Measurements from ENCODE around the gene ATP6V0B. TPM values are rescaled to one million over a fixed set of nuclear protein-coding genes. Genes with fewer than 3 reads are reported as not detected.

The ATP6V0B gene
- total RNA-seq (2021) (153 and 181 TPM in 2 replicates), Bru-seq, nascent RNA (percentile 79 among the genes with signal in this experiment), BruChase-seq, experiment 1, labeled RNA remaining after a 2-hour chase (percentile 81 among the genes with signal in this experiment), BruChase-seq, experiment 2, labeled RNA remaining after a 6-hour chase (percentile 92 among the genes with signal in this experiment)
- long read RNA-seq, transcript ATP6V0B-201 (7 exons, 944 nt) = minor isoform, 11 of 318 reads
- long read RNA-seq, transcript ATP6V0B-205 (8 exons, 1,298 nt) = major isoform, 278 of 318 reads
- long read RNA-seq, transcript ATP6V0B-213 (7 exons, 1,685 nt) = minor isoform, 8 of 318 reads
- long read RNA-seq, partial matches to known transcripts = 2 of 318 reads
- long read RNA-seq, other reads (novel, unspliced or antisense) = 16 of 318 reads

DNA sequence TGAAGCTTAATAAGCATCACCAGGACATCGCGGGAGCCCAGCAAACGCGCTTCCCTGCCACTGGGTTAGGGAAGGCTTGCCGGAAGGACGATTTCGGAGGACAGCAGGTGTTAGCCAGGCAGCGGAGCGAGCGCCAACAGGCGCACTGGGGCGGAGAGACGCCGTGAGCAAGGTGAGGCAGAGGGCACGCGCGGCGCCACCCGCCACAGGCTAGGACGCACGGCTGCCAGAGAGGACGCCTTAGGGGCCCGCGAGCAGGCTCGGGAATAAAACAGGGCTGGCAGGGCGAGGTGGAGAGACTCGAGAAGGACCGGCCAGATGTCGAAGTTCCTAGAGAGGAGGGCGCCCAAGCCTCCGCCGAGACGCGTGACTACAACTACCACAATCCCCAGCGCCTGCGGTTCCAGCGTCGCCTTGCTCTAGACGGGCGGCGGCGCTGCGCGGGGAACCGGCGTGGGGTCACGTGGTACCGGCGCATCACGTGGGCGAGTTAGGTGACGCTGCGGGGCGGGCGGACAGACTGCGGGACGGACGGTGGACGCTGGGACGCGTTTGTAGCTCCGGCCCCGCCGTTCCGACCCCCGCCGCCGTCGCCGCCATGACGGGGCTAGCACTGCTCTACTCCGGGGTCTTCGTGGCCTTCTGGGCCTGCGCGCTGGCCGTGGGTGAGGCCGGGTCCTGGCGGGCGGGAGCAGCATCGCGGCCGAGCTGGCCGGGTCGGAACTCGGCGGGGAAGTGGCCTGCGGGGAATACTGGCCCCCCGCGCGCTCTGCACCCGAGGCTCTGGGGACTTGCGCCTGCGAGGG, at the start of gene ATP6V0B:
TSS of gene ATP6V0B (plus strand) at position 518 of the 806 bp plus-strand sequence. CDS start at position 599, 81 bp downstream.
- Histone ChIP-seq H3K27ac (ENCODE audit: low read depth, low read length, poor library complexity, severe bottlenecking) (peak within 1 kb of the TSS; percentile 90), H3K4me3 (ENCODE audit: low read depth, low read length, poor library complexity, severe bottlenecking) (peak within 1 kb of the TSS; percentile 88), H3K27me3 (replicated peaks; ENCODE audit: insufficient read depth, low read depth, low read length, poor library complexity) (no peaks in the 10 kb centered on the region), H3K9me3 (ENCODE audit: low read depth, low read length, poor library complexity, severe bottlenecking) (no peaks in the 10 kb centered on the region), H3K36me3 (ENCODE audit: insufficient read depth, low read length, poor library complexity, severe bottlenecking) (peaks cover 18% of the 10 kb centered on the region), H3K4me1 (ENCODE audit: insufficient read depth, low read length, poor library complexity, severe bottlenecking) (peaks cover 27% of the 10 kb centered on the region)
- intact Hi-C loops (cut with micrococcal nuclease; ENCODE audit: unreplicated experiment) = no loop called here
- POLR2A ChIA-PET (ENCODE audit: low non-redundant PET) = no interaction called here
- TF ChIP-seq, protein P1, sequence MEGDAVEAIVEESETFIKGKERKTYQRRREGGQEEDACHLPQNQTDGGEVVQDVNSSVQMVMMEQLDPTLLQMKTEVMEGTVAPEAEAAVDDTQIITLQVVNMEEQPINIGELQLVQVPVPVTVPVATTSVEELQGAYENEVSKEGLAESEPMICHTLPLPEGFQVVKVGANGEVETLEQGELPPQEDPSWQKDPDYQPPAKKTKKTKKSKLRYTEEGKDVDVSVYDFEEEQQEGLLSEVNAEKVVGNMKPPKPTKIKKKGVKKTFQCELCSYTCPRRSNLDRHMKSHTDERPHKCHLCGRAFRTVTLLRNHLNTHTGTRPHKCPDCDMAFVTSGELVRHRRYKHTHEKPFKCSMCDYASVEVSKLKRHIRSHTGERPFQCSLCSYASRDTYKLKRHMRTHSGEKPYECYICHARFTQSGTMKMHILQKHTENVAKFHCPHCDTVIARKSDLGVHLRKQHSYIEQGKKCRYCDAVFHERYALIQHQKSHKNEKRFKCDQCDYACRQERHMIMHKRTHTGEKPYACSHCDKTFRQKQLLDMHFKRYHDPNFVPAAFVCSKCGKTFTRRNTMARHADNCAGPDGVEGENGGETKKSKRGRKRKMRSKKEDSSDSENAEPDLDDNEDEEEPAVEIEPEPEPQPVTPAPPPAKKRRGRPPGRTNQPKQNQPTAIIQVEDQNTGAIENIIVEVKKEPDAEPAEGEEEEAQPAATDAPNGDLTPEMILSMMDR (conservative IDR thresholded peaks at IDR 0.05; ENCODE audit: low read depth, low read length) = no peak; the same call in 1 of the 2 replicates
- BruUV-seq (replicated peaks) = no TSS peak
- DNase-seq (ENCODE audit: low spot score) = peak; percentile 98
- CTCF ChIA-PET = interaction anchor here (0.5 kb wide), 1 partner anchor 14 kb away, joined by 3 read pairs; no protein-coding TSS in a partner anchor

DNA sequence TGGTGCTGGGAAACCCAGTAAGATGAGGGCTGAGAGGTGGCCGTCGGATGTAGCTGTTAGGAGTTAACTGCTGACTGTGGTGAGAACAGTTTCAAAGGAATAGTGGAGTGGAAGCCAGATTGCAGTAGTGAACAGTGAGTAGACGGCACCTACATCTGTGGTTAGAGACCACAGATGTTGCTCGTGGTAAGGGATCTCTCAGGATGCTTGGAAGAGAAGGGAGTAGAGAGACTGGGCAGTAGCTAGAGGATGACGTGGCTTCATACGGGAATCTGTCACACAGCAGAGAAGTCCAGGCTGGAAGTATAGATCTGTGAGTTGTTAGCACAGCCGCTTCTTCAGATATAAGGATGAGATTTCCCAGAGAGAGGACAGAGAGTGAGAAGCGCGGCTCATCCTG, 48.9 kb upstream of the ATP6V0B start:
- Histone ChIP-seq H3K27me3 (replicated peaks; ENCODE audit: insufficient read depth, low read depth, low read length, poor library complexity) (no peaks in the 10 kb centered on the region), H3K4me3 (ENCODE audit: low read depth, low read length, poor library complexity, severe bottlenecking) (no peak overlapping the region), H3K27ac (ENCODE audit: low read depth, low read length, poor library complexity, severe bottlenecking) (no peak overlapping the region), H3K4me1 (ENCODE audit: insufficient read depth, low read length, poor library complexity, severe bottlenecking) (no peaks in the 10 kb centered on the region), H3K36me3 (ENCODE audit: insufficient read depth, low read length, poor library complexity, severe bottlenecking) (peaks cover 3% of the 10 kb centered on the region), H3K9me3 (ENCODE audit: low read depth, low read length, poor library complexity, severe bottlenecking) (no peaks in the 10 kb centered on the region)
- BruUV-seq (replicated peaks) = no TSS peak
- POLR2A ChIA-PET (ENCODE audit: low non-redundant PET) = no interaction called here
- no peak for DNase-seq (ENCODE audit: low spot score)
- intact Hi-C loops (cut with micrococcal nuclease; ENCODE audit: unreplicated experiment) = no loop called here
- no peak for TF ChIP-seq EZH2 (IDR thresholded peaks at IDR 0.05; ENCODE audit: borderline replicate concordance, low read depth, low read length, poor library complexity, severe bottlenecking)
- TF ChIP-seq, protein P1 (conservative IDR thresholded peaks at IDR 0.05; ENCODE audit: low read depth, low read length) = no peak
- CTCF ChIA-PET = no interaction called here

DNA sequence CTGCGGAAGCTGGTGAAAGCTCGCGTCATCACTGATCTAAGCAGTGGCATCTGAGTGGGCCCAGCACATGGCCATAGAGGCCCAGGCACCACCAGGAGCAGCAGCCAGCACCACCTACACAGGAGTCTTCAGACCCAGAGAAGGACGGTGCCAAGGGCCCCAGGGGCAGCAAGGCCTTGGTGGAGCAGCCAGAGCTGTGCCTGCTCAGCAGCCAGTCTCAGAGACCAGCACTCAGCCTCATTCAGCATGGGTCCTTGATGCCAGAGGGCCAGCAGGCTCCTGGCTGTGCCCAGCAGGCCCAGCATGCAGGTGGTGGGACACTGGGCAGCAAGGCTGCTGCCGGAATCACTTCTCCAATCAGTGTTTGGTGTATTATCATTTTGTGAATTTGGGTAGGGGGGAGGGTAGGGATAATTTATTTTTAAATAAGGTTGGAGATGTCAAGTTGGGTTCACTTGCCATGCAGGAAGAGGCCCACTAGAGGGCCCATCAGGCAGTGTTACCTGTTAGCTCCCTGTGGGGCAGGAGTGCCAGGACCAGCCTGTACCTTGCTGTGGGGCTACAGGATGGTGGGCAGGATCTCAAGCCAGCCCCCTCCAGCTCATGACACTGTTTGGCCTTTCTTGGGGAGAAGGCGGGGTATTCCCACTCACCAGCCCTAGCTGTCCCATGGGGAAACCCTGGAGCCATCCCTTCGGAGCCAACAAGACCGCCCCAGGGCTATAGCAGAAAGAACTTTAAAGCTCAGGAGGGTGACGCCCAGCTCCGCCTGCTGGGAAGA, 44.4 kb upstream of the ATP6V0B start:
- CTCF ChIA-PET = interaction anchor here (1.0 to 1.6 kb wide), 3 partner anchors 16 to 167 kb away, joined by 3 to 11 read pairs (median 4); no protein-coding TSS in a partner anchor
- peak; percentile 48 for DNase-seq (ENCODE audit: low spot score)

More for the DNA sequence above, 44.4 kb upstream of the ATP6V0B start:
- Histone ChIP-seq H3K9me3 (ENCODE audit: low read depth, low read length, poor library complexity, severe bottlenecking) (no peaks in the 10 kb centered on the region), H3K27ac (ENCODE audit: low read depth, low read length, poor library complexity, severe bottlenecking) (peak overlapping the region; percentile 13), H3K36me3 (ENCODE audit: insufficient read depth, low read length, poor library complexity, severe bottlenecking) (peaks cover 3% of the 10 kb centered on the region), H3K4me3 (ENCODE audit: low read depth, low read length, poor library complexity, severe bottlenecking) (no peak overlapping the region), H3K27me3 (replicated peaks; ENCODE audit: insufficient read depth, low read depth, low read length, poor library complexity) (no peaks in the 10 kb centered on the region), H3K4me1 (ENCODE audit: insufficient read depth, low read length, poor library complexity, severe bottlenecking) (peaks cover 20% of the 10 kb centered on the region)
- intact Hi-C loops (cut with micrococcal nuclease; ENCODE audit: unreplicated experiment) = no loop called here
- POLR2A ChIA-PET (ENCODE audit: low non-redundant PET) = no interaction called here
- TF ChIP-seq EZH2 (IDR thresholded peaks at IDR 0.05; ENCODE audit: borderline replicate concordance, low read depth, low read length, poor library complexity, severe bottlenecking) = no peak
- TF ChIP-seq, protein P1 (conservative IDR thresholded peaks at IDR 0.05; ENCODE audit: low read depth, low read length) = peak; percentile 59
- no TSS peak for BruUV-seq (replicated peaks)

All from A673 (cell line).